HFFc6 (cell line): ENCODE measurements around the gene ZFR. TPM values are rescaled to one million over a fixed set of nuclear protein-coding genes. Genes with fewer than 3 reads are reported as not detected.

ENCODE experiments used
- DNase-seq: peaks from one replicate; pipeline ENCODE4 v3.0.0-alpha.2; 2018
- H3K27ac Mint-ChIP-seq: 2 replicates; pipeline ENCODE4 v1.8.0; 2020; ENCODE audit warnings: mild to moderate bottlenecking, mixed read lengths
- H3K27me3 Mint-ChIP-seq: 2 replicates; pipeline ENCODE4 v1.8.0; 2021; ENCODE audit warnings: mild to moderate bottlenecking, moderate library complexity, mixed read lengths; ENCODE audit not compliant: insufficient read depth
- H3K36me3 Mint-ChIP-seq: 2 replicates; pipeline ENCODE4 v1.8.0; 2021; ENCODE audit warnings: low read depth, mixed read lengths
- H3K4me1 Mint-ChIP-seq: 2 replicates; pipeline ENCODE4 v1.8.0; 2020; ENCODE audit warnings: low read depth, mixed read lengths
- H3K4me3 Mint-ChIP-seq: 2 replicates; pipeline ENCODE4 v1.8.0; 2020; ENCODE audit warnings: mild to moderate bottlenecking, moderate library complexity, mixed read lengths
- H3K9me3 Mint-ChIP-seq: 2 replicates; pipeline ENCODE4 v1.8.0; 2020; ENCODE audit warnings: mild to moderate bottlenecking, mixed read lengths
- CTCF ChIP-seq: fragments of 200-600 bp; sonication (generic); IDR thresholded peaks from 2 replicates; pipeline ENCODE4 v1.5.0; 2021; ENCODE audit warnings: antibody characterized with exemption, mild to moderate bottlenecking
- total RNA-seq, 6 experiments: library from RNA; stranded (reverse); fragmentation: NEBNext Ultra II Directional; extraction: Animal tissue kit (Norgen Biotek cat#: 25700); gene quantifications; 2 replicates in 1 of 6; 3 replicates in 5 of 6; pipeline ENCODE4 v1.2.3, GENCODE V29; 2021

Gene ZFR
- total RNA-seq, 6 experiments from 2014 or later, result 69.3 to 79.0 (median 75.9) TPM

GRCh38 chr5:32329395-32329834 lies 115.1 kb downstream of the ZFR start:
- Mint-ChIP-seq H3K36me3 (no peaks in the 10 kb centered on the region), H3K27ac (no peak overlapping the region), H3K4me3 (no peak overlapping the region), H3K9me3 (peaks cover 4% of the 10 kb centered on the region; the same call in 1 of the 2 replicates), H3K27me3 (no peaks in the 10 kb centered on the region; the same call in 1 of the 2 replicates), H3K4me1 (peaks cover 37% of the 10 kb centered on the region)
- DNase-seq, result peak; percentile 61
- TF ChIP-seq CTCF, result peak; percentile 83

- peak; percentile 69 for DNase-seq
- no peaks in the 10 kb centered on the region; the same call in 1 of the 2 replicates for H3K27me3 Mint-ChIP-seq
- H3K9me3 Mint-ChIP-seq, result peaks cover 6% of the 10 kb centered on the region
- H3K4me1 Mint-ChIP-seq, result peaks cover 22% of the 10 kb centered on the region
- no peak for TF ChIP-seq CTCF
- peaks cover 6% of the 10 kb centered on the region; the same call in 1 of the 2 replicates for H3K36me3 Mint-ChIP-seq
- H3K4me3 Mint-ChIP-seq, result no peak overlapping the region
- peak overlapping the region; percentile 10; the same call in 1 of the 2 replicates for H3K27ac Mint-ChIP-seq
These were observed 118.2 kb downstream of the ZFR start for GRCh38 chr5:32326216-32326772.

GRCh38 chr5:32325616-32326015 lies 118.9 kb downstream of the ZFR start:
- DNase-seq, result no peak
- H3K4me3 Mint-ChIP-seq, result no peak overlapping the region
- no peaks in the 10 kb centered on the region for H3K27me3 Mint-ChIP-seq

GRCh38 chr5:32325062-32325461 lies 119.5 kb downstream of the ZFR start:
- Mint-ChIP-seq H3K36me3 (peaks cover 6% of the 10 kb centered on the region; the same call in 1 of the 2 replicates), H3K27ac (no peak overlapping the region)

More at GRCh38 chr5:32325616-32326015, 118.9 kb downstream of the ZFR start:
- H3K27ac Mint-ChIP-seq, result no peak overlapping the region
- no peak for TF ChIP-seq CTCF
- H3K4me1 Mint-ChIP-seq, result peaks cover 22% of the 10 kb centered on the region
- peaks cover 6% of the 10 kb centered on the region for H3K9me3 Mint-ChIP-seq
- H3K36me3 Mint-ChIP-seq, result peaks cover 6% of the 10 kb centered on the region; the same call in 1 of the 2 replicates

GRCh38 chr5:32323741-32324140 lies 120.8 kb downstream of the ZFR start:
- Mint-ChIP-seq H3K27ac (no peak overlapping the region), H3K36me3 (peaks cover 6% of the 10 kb centered on the region; the same call in 1 of the 2 replicates), H3K4me1 (peaks cover 17% of the 10 kb centered on the region), H3K9me3 (peaks cover 6% of the 10 kb centered on the region), H3K4me3 (no peak overlapping the region), H3K27me3 (peaks cover 1% of the 10 kb centered on the region)
- TF ChIP-seq CTCF, result peak; percentile 26; the same call in 1 of the 2 replicates
- DNase-seq, result no peak

More at GRCh38 chr5:32325062-32325461, 119.5 kb downstream of the ZFR start:
- H3K27me3 Mint-ChIP-seq, result no peaks in the 10 kb centered on the region
- no peak for TF ChIP-seq CTCF
- H3K4me3 Mint-ChIP-seq, result no peak overlapping the region
- DNase-seq, result no peak
- peaks cover 22% of the 10 kb centered on the region for H3K4me1 Mint-ChIP-seq
- H3K9me3 Mint-ChIP-seq, result peaks cover 6% of the 10 kb centered on the region
